Omental fat pad (tissue), 4 donors: ENCODE data around the gene LILRA1. TPM values are rescaled to one million over a fixed set of nuclear protein-coding genes. Genes with fewer than 3 reads are reported as not detected.
"Not testable (repeated sequence)": the region's sequence is repeated elsewhere in the genome, so short reads cannot be mapped to it uniquely, and the experiment has no call there.

ENCODE experiments used
- ATAC-seq: fragments of 150-250 bp; one replicate; pipeline ENCODE4 v1.9.1; 2016; ENCODE audit warnings: mild to moderate bottlenecking, moderate library complexity; ENCODE audit not compliant: low FRiP score
- DNase-seq: peaks from one replicate; pipeline ENCODE4 v3.0.0-alpha.2; 2019; ENCODE audit warnings: low spot score
- total RNA-seq, 4 donors: library from RNA; depleted of rRNA; stranded (reverse); fragments of >200 nt; gene quantifications; one replicate each; pipeline ENCODE4 v1.1.0, GENCODE V29; 2016
- TF ChIP-seq, protein P1 (sequence below), 3 donors: fragments of 450-650 bp; IDR thresholded peaks; one replicate each; pipeline ENCODE4 v1.5.1; 2016 to 2017; ENCODE audit warnings: antibody characterized with exemption in 3 of 3, mild to moderate bottlenecking in 3 of 3, moderate library complexity in 2 of 3

LILRA1 gene
- total RNA-seq, 4 donors from 2014 or later = 0.65 to 7.1 (median 2.5) TPM

DNA sequence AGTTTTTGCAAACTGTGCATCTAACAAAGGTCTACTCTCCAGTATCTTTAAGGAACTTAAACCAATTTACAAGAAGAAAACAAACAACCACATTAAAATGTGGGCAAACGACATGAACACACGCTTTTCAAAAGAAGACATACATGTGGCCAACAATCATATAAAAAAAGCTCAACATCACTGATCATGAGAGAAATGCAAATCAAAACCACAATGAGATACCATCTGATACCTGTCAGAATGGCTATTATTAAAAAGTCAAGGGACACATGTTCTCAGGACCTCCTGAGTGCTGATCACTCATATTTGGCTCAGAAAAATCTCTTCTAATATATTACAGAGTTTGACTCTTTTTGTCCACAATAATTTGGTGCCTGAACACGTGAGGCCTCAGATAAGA lies 22.6 kb downstream of the LILRA1 start:
- no peak for DNase-seq
- TF ChIP-seq, protein P1, sequence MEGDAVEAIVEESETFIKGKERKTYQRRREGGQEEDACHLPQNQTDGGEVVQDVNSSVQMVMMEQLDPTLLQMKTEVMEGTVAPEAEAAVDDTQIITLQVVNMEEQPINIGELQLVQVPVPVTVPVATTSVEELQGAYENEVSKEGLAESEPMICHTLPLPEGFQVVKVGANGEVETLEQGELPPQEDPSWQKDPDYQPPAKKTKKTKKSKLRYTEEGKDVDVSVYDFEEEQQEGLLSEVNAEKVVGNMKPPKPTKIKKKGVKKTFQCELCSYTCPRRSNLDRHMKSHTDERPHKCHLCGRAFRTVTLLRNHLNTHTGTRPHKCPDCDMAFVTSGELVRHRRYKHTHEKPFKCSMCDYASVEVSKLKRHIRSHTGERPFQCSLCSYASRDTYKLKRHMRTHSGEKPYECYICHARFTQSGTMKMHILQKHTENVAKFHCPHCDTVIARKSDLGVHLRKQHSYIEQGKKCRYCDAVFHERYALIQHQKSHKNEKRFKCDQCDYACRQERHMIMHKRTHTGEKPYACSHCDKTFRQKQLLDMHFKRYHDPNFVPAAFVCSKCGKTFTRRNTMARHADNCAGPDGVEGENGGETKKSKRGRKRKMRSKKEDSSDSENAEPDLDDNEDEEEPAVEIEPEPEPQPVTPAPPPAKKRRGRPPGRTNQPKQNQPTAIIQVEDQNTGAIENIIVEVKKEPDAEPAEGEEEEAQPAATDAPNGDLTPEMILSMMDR (IDR thresholded peaks at IDR 0.05) = no peak
- ATAC-seq = no peak

DNA sequence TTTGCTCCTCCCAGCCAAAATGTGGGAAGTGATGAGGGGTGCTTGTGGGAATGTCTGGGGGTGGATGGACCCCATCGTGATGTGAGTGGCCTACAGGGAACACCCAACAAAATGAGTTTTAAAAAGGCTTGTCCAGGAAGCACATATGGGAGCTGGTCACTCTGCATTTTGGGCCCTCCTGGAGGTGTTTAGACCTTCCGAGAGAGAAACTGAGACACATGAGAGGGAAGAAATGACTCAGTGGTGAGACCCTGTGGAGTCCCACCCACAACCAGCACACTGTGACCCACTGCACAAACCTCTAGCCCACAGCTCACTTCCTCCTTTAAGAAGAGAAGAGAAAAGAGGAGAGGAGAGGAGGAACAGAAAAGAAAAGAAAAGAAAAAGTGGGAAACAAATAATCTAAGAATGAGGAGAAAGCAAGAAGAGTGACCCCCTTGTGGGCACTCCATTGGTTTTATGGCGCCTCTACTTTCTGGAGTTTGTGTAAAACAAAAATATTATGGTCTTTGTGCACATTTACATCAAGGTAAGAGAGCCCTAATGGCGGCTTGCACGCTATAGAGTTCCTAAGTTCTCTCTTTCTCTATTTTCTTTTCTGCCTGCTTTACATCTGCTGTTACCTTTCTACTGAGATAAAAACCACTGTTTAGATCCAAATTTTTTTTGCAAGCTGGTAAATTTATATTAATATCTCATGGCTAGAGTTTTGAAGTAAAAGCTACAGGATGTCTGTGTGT lies 23.6 kb downstream of the LILRA1 start:
- no peak for ATAC-seq
- no peak for DNase-seq

DNA sequence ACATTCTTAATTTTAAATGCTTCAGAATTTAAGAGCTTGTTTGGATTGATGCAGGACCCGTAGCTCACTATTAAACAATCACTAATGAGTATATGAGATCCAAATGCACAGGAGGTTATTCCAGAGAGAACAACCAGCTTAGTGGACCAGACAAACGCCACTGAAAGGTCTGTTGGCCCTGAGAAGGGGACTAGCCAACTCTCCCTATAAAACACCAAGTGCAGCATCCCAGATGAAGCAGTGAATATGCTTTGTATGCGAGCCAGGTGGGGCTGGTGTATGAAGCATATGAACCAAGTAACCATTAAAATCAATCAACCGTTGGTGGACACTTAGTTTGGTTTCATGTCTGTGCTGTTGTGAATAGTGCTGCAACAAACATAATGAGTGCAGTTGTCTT lies 27.0 kb downstream of the LILRA1 start:
- TF ChIP-seq, protein P1 (IDR thresholded peaks at IDR 0.05) = no peak
- no peak for ATAC-seq
- no peak for DNase-seq

More for the DNA sequence above, 23.6 kb downstream of the LILRA1 start:
- TF ChIP-seq, protein P1 (IDR thresholded peaks at IDR 0.05) = no peak

DNA sequence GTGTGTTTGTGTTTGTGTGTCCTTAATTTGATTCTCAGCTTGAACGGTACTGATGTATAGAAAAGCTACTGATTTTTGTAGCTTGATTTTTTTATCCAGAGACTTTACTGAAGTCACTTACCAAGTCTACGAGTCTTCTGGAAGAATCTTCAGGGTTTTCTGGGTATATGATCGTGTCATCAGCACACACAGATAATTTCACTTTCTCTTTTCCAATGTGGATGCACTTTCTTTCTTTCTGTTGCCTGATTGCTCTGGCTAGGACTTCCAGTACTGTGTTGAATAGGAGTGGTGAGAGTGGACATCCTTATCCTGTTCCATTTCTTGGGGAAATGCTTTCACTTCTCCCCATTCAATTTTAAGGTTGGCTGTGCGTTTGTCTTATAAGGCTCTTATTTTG lies 29.0 kb downstream of the LILRA1 start:
- DNase-seq (no peak), ATAC-seq (no peak)
- TF ChIP-seq, protein P1 (IDR thresholded peaks at IDR 0.05) = no peak

DNA sequence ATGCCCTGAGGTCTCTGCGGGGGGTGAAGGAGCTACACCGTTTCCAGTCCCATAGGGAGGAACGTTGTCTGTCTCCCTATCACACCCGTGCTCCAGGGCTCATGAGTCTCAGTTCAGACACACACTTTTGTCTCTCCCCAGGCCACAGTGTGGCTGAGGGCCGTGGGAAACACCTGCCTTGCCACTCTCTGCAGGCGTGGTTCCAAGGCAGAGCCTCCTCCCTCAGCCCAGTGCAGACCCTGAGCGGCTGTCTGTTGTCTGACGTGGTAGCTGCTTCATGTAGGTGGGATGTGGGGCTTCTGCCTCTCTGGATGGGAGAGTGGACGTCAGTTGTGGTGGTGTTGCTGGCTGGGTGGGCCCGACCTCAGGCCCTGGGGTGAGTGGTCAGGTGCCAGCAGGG lies 30.8 kb downstream of the LILRA1 start:
- not testable (repeated sequence) for ATAC-seq, DNase-seq

DNA sequence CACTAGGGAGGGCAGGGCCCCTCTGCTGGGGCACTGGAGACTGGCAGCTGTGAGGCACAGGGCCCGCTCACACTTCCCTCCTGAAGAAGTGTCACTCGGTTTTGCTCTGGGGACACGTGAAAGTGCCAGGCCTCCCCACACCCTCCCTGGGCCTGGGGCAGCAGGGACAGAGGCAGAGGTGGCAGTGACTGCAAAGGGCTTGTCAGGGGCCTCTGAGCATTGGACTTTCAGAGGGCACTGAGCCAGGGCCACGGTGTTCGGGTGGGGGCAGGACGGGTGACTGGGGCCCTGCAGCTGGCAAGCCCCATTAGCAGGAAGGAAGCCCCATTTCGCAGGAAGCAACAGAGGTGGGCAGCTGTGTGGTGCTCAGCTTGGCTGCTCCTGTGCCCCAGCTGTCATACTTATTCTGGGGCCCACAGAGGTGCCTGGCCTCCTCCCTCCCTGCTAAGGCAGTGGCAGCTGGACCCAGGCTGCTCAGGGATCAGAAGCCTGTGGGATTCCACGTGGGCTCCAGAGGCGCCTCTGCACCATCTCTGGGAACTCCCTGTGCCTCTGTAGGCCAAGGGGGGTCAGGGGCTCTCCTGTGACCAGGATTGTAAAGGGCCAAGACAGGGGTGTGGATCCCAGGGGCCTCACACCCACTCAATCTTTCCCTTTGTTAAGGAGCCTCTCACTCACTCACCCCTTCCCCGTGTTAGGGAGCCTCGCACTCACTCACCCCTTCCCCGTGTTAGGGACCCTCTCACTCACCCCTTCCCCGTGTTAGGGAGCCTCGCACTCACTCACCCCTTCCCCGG lies 31.7 kb downstream of the LILRA1 start:
- not testable (repeated sequence) for ATAC-seq, DNase-seq

DNA sequence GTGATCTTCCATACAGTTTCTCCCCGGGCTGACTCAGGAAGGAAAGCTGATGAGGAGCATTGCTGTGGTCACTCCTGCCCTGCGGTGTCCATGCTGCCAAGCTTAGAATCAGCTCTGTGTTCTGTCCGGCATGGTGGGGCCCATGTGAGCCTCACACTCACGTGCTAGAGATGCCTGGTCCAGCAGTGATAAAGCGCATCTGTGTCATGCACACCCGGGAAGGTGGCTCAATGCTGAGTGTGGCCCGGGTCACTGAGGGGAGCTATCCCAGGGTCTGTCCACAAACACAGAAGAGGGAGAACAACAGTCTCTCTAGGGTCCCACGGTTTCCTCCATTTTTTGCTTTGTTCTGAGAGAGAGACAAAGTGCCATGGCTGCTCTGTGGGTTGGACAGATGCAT lies 33.3 kb downstream of the LILRA1 start:
- no peak for DNase-seq
- ATAC-seq = no peak
- TF ChIP-seq, protein P1 (IDR thresholded peaks at IDR 0.05) = no peak

DNA sequence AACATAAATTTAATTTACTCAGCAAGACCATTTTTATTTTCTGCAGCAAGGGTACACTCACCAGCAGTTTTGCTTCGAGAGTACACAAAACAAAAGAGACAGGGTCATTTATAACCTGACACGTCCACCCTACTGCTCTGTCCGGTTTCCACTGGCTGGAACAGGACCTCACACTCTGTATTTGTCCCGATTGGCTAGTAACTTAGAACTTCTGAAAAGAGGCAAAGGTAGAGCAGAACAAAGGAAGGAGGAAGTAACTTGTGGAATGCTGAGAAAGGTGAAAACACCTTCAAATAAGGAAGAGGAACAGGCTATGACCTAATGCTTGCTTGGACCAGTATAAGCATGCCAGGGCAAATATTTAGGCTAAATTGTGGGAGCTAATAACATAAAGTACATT lies 34.5 kb downstream of the LILRA1 start:
- not testable (repeated sequence) for ATAC-seq, DNase-seq

DNA sequence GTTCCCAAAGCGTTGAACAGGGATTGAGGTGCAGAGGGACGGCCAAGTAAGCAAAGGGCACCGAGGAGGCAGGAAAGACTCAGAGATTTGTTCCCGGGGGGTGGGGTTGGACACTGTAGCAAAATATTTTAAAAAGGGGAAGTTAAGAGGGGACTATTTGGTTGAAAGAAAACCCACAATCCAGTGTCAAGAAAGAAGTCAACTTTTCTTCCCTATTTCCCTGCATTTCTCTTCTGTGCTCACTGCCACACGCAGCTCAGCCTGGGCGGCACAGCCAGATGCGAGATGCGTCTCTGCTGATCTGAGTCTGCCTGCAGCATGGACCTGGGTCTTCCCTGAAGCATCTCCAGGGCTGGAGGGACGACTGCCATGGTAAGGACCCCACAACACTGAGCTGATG lies 36.8 kb downstream of the LILRA1 start, which contains the start of gene LILRB1:
LILRB1 (plus strand) TSS at position 223 of the 400 bp plus-strand sequence. CDS start 590 bp downstream, outside the sequence.
- ATAC-seq = not testable (repeated sequence)

More for the DNA sequence above, 36.8 kb downstream of the LILRA1 start, which contains the start of gene LILRB1:
- not testable (repeated sequence) for DNase-seq
